HEK293 (cell line): Measurements from ENCODE around the gene RGS6.

ENCODE experiments used
- CTCF ChIA-PET: fragments of 350-600 bp; formaldehyde crosslinking; extraction: SDS; loops from one replicate; lab custom pipeline; 2021; ENCODE audit warnings: antibody characterized with exemption; lab: Yijun Ruan, JAX
- POLR2A ChIA-PET: fragments of 300-600 bp; formaldehyde crosslinking; extraction: SDS; loops from one replicate; lab custom pipeline; 2020; ENCODE audit warnings: antibody characterized with exemption, inconsistent platforms; lab: Yijun Ruan, JAX
- H3K27ac ChIP-seq: fragments of 200-500 bp; sonication (Bioruptor generic); 2 replicates; pipeline ENCODE4 v1.5.1; 2014; ENCODE audit warnings: low read depth, low read length, control low read depth, inconsistent platforms; ENCODE audit errors: extremely low read depth
- H3K36me3 ChIP-seq, 2 experiments: fragments of 200-500 bp in 1 of 2; sonication (Bioruptor generic) in 1 of 2; 1 replicate in 1 of 2; 2 replicates in 1 of 2; pipeline ENCODE4 v1.5.1; 2014 to 2017; ENCODE audit warnings: inconsistent platforms in 2 of 2, low read length in 2 of 2; ENCODE audit not compliant: control insufficient read depth in 2 of 2, insufficient read depth in 1 of 2
- H3K4me1 ChIP-seq: fragments of 200-500 bp; sonication (Bioruptor generic); 2 replicates; pipeline ENCODE4 v1.5.1; 2014; ENCODE audit warnings: mild to moderate bottlenecking, low read length, inconsistent platforms; ENCODE audit not compliant: control insufficient read depth, insufficient read depth
- H3K4me3 ChIP-seq: 2 replicates; pipeline ENCODE4 v1.5.1; 2011; ENCODE audit warnings: low read depth, mild to moderate bottlenecking, control low read depth, low read length, moderate library complexity
- H3K9me3 ChIP-seq: fragments of 200-500 bp; sonication (Bioruptor generic); 2 replicates; pipeline ENCODE4 v1.5.1; 2014; ENCODE audit warnings: low read depth, low read length, inconsistent platforms; ENCODE audit not compliant: control insufficient read depth, insufficient read depth
- BCL6B ChIP-seq: fragments of 450-650 bp; formaldehyde crosslinking; IDR thresholded peaks from 2 replicates; pipeline ENCODE4 v1.5.1; 2017; ENCODE audit warnings: missing biosample characterization, missing genetic modification characterization
- KLF8 ChIP-seq: fragments of 450-650 bp; formaldehyde crosslinking; IDR thresholded peaks from 2 replicates; pipeline ENCODE4 v1.5.1; 2016; ENCODE audit warnings: missing biosample characterization, missing genetic modification characterization
- PRDM6 ChIP-seq: fragments of 450-650 bp; formaldehyde crosslinking; IDR thresholded peaks from 2 replicates; pipeline ENCODE4 v1.5.1; 2017; ENCODE audit warnings: missing biosample characterization, missing genetic modification characterization
- REPIN1 ChIP-seq: fragments of 450-650 bp; formaldehyde crosslinking; IDR thresholded peaks from 2 replicates; pipeline ENCODE4 v1.5.1; 2017; ENCODE audit warnings: missing biosample characterization, missing genetic modification characterization, low read depth
- SP7 ChIP-seq: fragments of 450-650 bp; formaldehyde crosslinking; IDR thresholded peaks from 2 replicates; pipeline ENCODE4 v1.5.1; 2016; ENCODE audit warnings: missing biosample characterization, missing genetic modification characterization
- TCF7L2 ChIP-seq: IDR thresholded peaks from 2 replicates; pipeline ENCODE4 v1.6.1; 2011; ENCODE audit warnings: low read depth, mild to moderate bottlenecking, inconsistent platforms, low read length, moderate library complexity, borderline replicate concordance
- ZNF112 ChIP-seq: fragments of 450-650 bp; formaldehyde crosslinking; IDR thresholded peaks from 2 replicates; pipeline ENCODE4 v1.5.0; 2017; ENCODE audit warnings: missing biosample characterization, missing genetic modification characterization
- ZNF140 ChIP-seq: fragments of 450-650 bp; formaldehyde crosslinking; IDR thresholded peaks from 2 replicates; pipeline ENCODE4 v1.5.1; 2016; ENCODE audit warnings: missing biosample characterization, missing genetic modification characterization
- ZNF174 ChIP-seq: fragments of 450-650 bp; formaldehyde crosslinking; IDR thresholded peaks from 2 replicates; pipeline ENCODE4 v1.5.0; 2017; ENCODE audit warnings: missing biosample characterization, mild to moderate bottlenecking, missing genetic modification characterization
- ZNF362 ChIP-seq: fragments of 450-650 bp; formaldehyde crosslinking; IDR thresholded peaks from 2 replicates; pipeline ENCODE4 v1.5.1; 2016; ENCODE audit warnings: missing biosample characterization, missing genetic modification characterization
- ZNF416 ChIP-seq: fragments of 450-650 bp; formaldehyde crosslinking; IDR thresholded peaks from 2 replicates; pipeline ENCODE4 v1.5.1; 2016; ENCODE audit warnings: missing biosample characterization, missing genetic modification characterization
- ZNF426 ChIP-seq: fragments of 450-650 bp; formaldehyde crosslinking; IDR thresholded peaks from 2 replicates; pipeline ENCODE4 v1.5.1; 2017; ENCODE audit warnings: missing biosample characterization, missing genetic modification characterization, mild to moderate bottlenecking, inconsistent platforms, moderate library complexity
- ZNF488 ChIP-seq: fragments of 450-650 bp; formaldehyde crosslinking; IDR thresholded peaks from 2 replicates; pipeline ENCODE4 v1.5.1; 2016; ENCODE audit warnings: missing biosample characterization, missing genetic modification characterization
- ZNF707 ChIP-seq: fragments of 450-650 bp; formaldehyde crosslinking; IDR thresholded peaks from 2 replicates; pipeline ENCODE4 v1.5.1; 2016; ENCODE audit warnings: missing biosample characterization, missing genetic modification characterization
- ZSCAN30 ChIP-seq: fragments of 450-650 bp; IDR thresholded peaks from 2 replicates; pipeline ENCODE4 v1.5.1; 2018; ENCODE audit warnings: missing biosample characterization, mild to moderate bottlenecking, missing genetic modification characterization, moderate library complexity
- ZSCAN4 ChIP-seq: fragments of 450-650 bp; formaldehyde crosslinking; IDR thresholded peaks from 2 replicates; pipeline ENCODE4 v1.5.1; 2017; ENCODE audit warnings: missing biosample characterization, missing genetic modification characterization

The RGS6 gene

GRCh38 chr14:72606879-72607278 lies 674.6 kb downstream of the RGS6 start:
- POLR2A ChIA-PET = no interaction called here
- CTCF ChIA-PET = no interaction called here

GRCh38 chr14:72607386-72608130 lies 675.3 kb downstream of the RGS6 start:
- no peaks in the 10 kb centered on the region for H3K4me1 ChIP-seq
- CTCF ChIA-PET = interaction anchor here (1.3 kb wide), 1 partner anchor 94 kb away, joined by 3 read pairs; no protein-coding TSS in a partner anchor

More at GRCh38 chr14:72606879-72607278, 674.6 kb downstream of the RGS6 start:
- no peaks in the 10 kb centered on the region for H3K4me1 ChIP-seq
- H3K9me3 ChIP-seq = no peaks in the 10 kb centered on the region
- H3K4me3 ChIP-seq = no peak overlapping the region
- no peaks in the 10 kb centered on the region for H3K36me3 ChIP-seq
- TF ChIP-seq ZNF416 (tag by site-specific recombination) (no peak), ZNF426 (tag by site-specific recombination) (no peak), BCL6B (tag by site-specific recombination) (no peak), TCF7L2 (no peak), ZNF174 (tag by site-specific recombination) (no peak), SP7 (no peak), REPIN1 (tag by site-specific recombination) (no peak), KLF8 (tag by site-specific recombination) (no peak), ZNF707 (tag by site-specific recombination) (no peak), PRDM6 (no peak), ZNF362 (tag by site-specific recombination) (no peak), ZSCAN4 (no peak), ZNF112 (tag by site-specific recombination) (no peak), ZNF488 (no peak), ZSCAN30 (no peak)
- H3K27ac ChIP-seq = no peak overlapping the region

More at GRCh38 chr14:72607386-72608130, 675.3 kb downstream of the RGS6 start:
- Histone ChIP-seq H3K27ac (no peak overlapping the region), H3K4me3 (no peak overlapping the region), H3K9me3 (no peaks in the 10 kb centered on the region), H3K36me3 (no peaks in the 10 kb centered on the region)
- POLR2A ChIA-PET = no interaction called here
- TF ChIP-seq ZNF707 (tag by site-specific recombination) = no peak
- TF ChIP-seq ZNF140 (tag by site-specific recombination) = no peak
